ENCODE data around the gene CDAN1. TPM values are rescaled to one million over a fixed set of nuclear protein-coding genes. Genes with fewer than 3 reads are reported as not detected.

The CDAN1 gene
- total and polyA plus RNA-seq, 4 donors, result 2.4 to 9.5 (median 7.1) TPM

- no peak for TF ChIP-seq REST (IDR thresholded peaks at IDR 0.05)
- peak; percentile 13 for TF ChIP-seq FOXA2 (IDR thresholded peaks at IDR 0.05)
- TF ChIP-seq CTCF (IDR thresholded peaks at IDR 0.05; ENCODE audit: low read depth, low read length, missing input control), result peak; percentile 90
- TF ChIP-seq HNF4A (conservative IDR thresholded peaks at IDR 0.05), result peak in 1 of 2 donors; percentile 41
- peak; percentile 96 to 98 for TF ChIP-seq RAD21 (IDR thresholded peaks at IDR 0.05)
- Histone ChIP-seq H3K9me3 (ENCODE audit: control insufficient read depth in 4 of 4, low read length in 3 of 4) (peaks cover 0 to 2% (median 0%) of the 10 kb centered on the region in 4 donors), H3K36me3 (ENCODE audit: control insufficient read depth in 4 of 4, insufficient read depth in 3 of 4, low read depth in 1 of 4, low read length in 3 of 4) (no peaks in the 10 kb centered on the region), H3K4me3 (ENCODE audit: low read depth in 1 of 3, low read length in 3 of 3) (no peak overlapping the region), H3K9ac (ENCODE audit: low read depth in 1 of 2, low read length in 2 of 2) (no peak overlapping the region), H3K4me1 (ENCODE audit: control insufficient read depth in 4 of 4, insufficient read depth in 4 of 4, low read length in 3 of 4) (peaks cover 0 to 2% (median 0%) of the 10 kb centered on the region in 4 donors), H3K27me3 (ENCODE audit: control insufficient read depth in 4 of 4, insufficient read depth in 4 of 4, low read length in 3 of 4) (no peaks in the 10 kb centered on the region), H3K27ac (ENCODE audit: low read depth in 1 of 2, low read length in 2 of 2) (no peak overlapping the region)
- DNase-seq (ENCODE audit: low spot score), result peak; percentile 71
- 27% methylated on average over 4 of the region's 4 CpGs for WGBS
Measured at GRCh38 chr15:42704492-42704926, 32.4 kb downstream of the CDAN1 start.

- Histone ChIP-seq H3K4me3 (ENCODE audit: low read depth in 1 of 3, low read length in 3 of 3) (no peak overlapping the region), H3K4me1 (ENCODE audit: control insufficient read depth in 4 of 4, insufficient read depth in 4 of 4, low read length in 3 of 4) (no peaks in the 10 kb centered on the region), H3K9me3 (ENCODE audit: control insufficient read depth in 4 of 4, low read length in 3 of 4) (peaks cover 0 to 2% (median 0%) of the 10 kb centered on the region in 4 donors), H3K9ac (ENCODE audit: low read depth in 1 of 2, low read length in 2 of 2) (no peak overlapping the region), H3K36me3 (ENCODE audit: control insufficient read depth in 4 of 4, insufficient read depth in 3 of 4, low read depth in 1 of 4, low read length in 3 of 4) (peaks cover 0 to 1% (median 0%) of the 10 kb centered on the region in 4 donors), H3K27me3 (ENCODE audit: control insufficient read depth in 4 of 4, insufficient read depth in 4 of 4, low read length in 3 of 4) (no peaks in the 10 kb centered on the region), H3K27ac (ENCODE audit: low read depth in 1 of 2, low read length in 2 of 2) (no peak overlapping the region)
- 84% methylated on average over 5 of the region's 5 CpGs for WGBS
- no peak for DNase-seq (ENCODE audit: low spot score)
- TF ChIP-seq HNF4A (conservative IDR thresholded peaks at IDR 0.05) (no peak), YY1 (IDR thresholded peaks at IDR 0.05) (no peak), CTCF (IDR thresholded peaks at IDR 0.05; ENCODE audit: low read depth, low read length, missing input control) (no peak), REST (IDR thresholded peaks at IDR 0.05) (no peak), ATF3 (IDR thresholded peaks at IDR 0.05) (no peak), EGR1 (IDR thresholded peaks at IDR 0.05; ENCODE audit: low read depth in 2 of 2) (no peak), FOXA2 (IDR thresholded peaks at IDR 0.05) (no peak), RXRA (IDR thresholded peaks at IDR 0.05) (no peak), GABPA (IDR thresholded peaks at IDR 0.05 in 1 of 2, conservative IDR thresholded peaks at IDR 0.05 in 1 of 2) (no peak), FOXA1 (IDR thresholded peaks at IDR 0.05) (no peak), HNF4G (IDR thresholded peaks at IDR 0.05) (no peak), NR2F2 (IDR thresholded peaks at IDR 0.05) (no peak), MAX (IDR thresholded peaks at IDR 0.05) (no peak), RAD21 (IDR thresholded peaks at IDR 0.05) (no peak), JUND (IDR thresholded peaks at IDR 0.05) (no peak), SP1 (IDR thresholded peaks at IDR 0.05) (no peak), TAF1 (conservative IDR thresholded peaks at IDR 0.05) (no peak), ZBTB33 (IDR thresholded peaks at IDR 0.05) (no peak)
Measured at GRCh38 chr15:42696626-42697025, 40.3 kb downstream of the CDAN1 start.

Data from liver (tissue), 9 donors.